Kidney (tissue), 14 donors: Measurements from ENCODE around the gene IGFL3. TPM values are rescaled to one million over a fixed set of nuclear protein-coding genes. Genes with fewer than 3 reads are reported as not detected.
"Not testable (repeated sequence)": the region's sequence is repeated elsewhere in the genome, so short reads cannot be mapped to it uniquely, and the experiment has no call there.

ENCODE experiments used
- DNase-seq, 5 donors: peaks; one replicate each; pipeline ENCODE4 v3.0.0-alpha.2; 2013 to 2020
- FAIRE-seq: peaks from 2 replicates; lab custom pipeline; 2012; peaks lifted over from hg19 to GRCh38; lab: Jason Lieb, UNC
- H3K27ac ChIP-seq, 2 donors: one replicate each; pipeline ENCODE4 v1.7.0; 2013; ENCODE audit warnings: low read depth in 2 of 2, low read length in 2 of 2, inconsistent platforms in 1 of 2
- H3K27me3 ChIP-seq: one replicate; pipeline ENCODE4 v1.7.1; 2013; ENCODE audit warnings: low read length, inconsistent platforms; ENCODE audit not compliant: control insufficient read depth, insufficient read depth
- H3K36me3 ChIP-seq, 3 donors: one replicate each; pipeline versions ENCODE4 v1.7.0 to v1.7.1; 2013; ENCODE audit warnings: low read length in 3 of 3, control low read depth in 1 of 3, inconsistent platforms in 1 of 3; ENCODE audit not compliant: insufficient read depth in 3 of 3, control insufficient read depth in 2 of 3
- H3K4me1 ChIP-seq, 3 donors: one replicate each; pipeline versions ENCODE4 v1.7.0 to v1.7.1; 2013; ENCODE audit warnings: low read length in 3 of 3, inconsistent platforms in 1 of 3, low read depth in 1 of 3; ENCODE audit not compliant: control insufficient read depth in 2 of 3, insufficient read depth in 2 of 3
- H3K4me3 ChIP-seq, 3 donors: one replicate each; pipeline versions ENCODE4 v1.7.0 to v1.8.1; 2013; ENCODE audit warnings: low read length in 3 of 3, control low read depth in 1 of 3, inconsistent platforms in 1 of 3
- H3K9ac ChIP-seq, 3 donors: one replicate each; pipeline versions ENCODE4 v1.7.0 to v1.7.1; 2013; ENCODE audit warnings: low read length in 3 of 3, control low read depth in 1 of 3, inconsistent platforms in 1 of 3
- H3K9me3 ChIP-seq, 3 donors: one replicate each; pipeline versions ENCODE4 v1.7.0 to v1.7.1; 2013; ENCODE audit warnings: low read length in 3 of 3, control low read depth in 1 of 3, inconsistent platforms in 1 of 3; ENCODE audit not compliant: control insufficient read depth in 2 of 3, insufficient read depth in 1 of 3
- intact Hi-C: fragments of 100-400 bp; cut with DNase I; formaldehyde crosslinking; loops from one replicate; pipeline ENCODE4 v1.11.1; 2022
- polyA plus RNA-seq: library from polyadenylated mRNA; stranded (reverse); fragments of 350-450 nt; fragmentation: Illumina TruSeq; extraction: RNeasy Lipid Tissue Mini Kit (QIAGEN cat#74804); gene quantifications from one replicate; pipeline ENCODE4 v1.2.3, GENCODE V29; 2014; ENCODE audit warnings: low read depth, low replicate concordance; ENCODE audit not compliant: insufficient read depth
- total RNA-seq: library from RNA; stranded (reverse); fragmentation: NEBNext Ultra II Directional; extraction: Animal tissue kit (Norgen Biotek cat#: 25700); gene quantifications from one replicate; pipeline ENCODE4 v1.2.1, GENCODE V29; 2021
- TF ChIP-seq, protein P1 (sequence below): IDR thresholded peaks from 3 replicates; pipeline ENCODE4 v1.5.1; 2012; ENCODE audit warnings: mild to moderate bottlenecking, moderate library complexity, borderline replicate concordance; ENCODE audit not compliant: insufficient read depth; ENCODE audit errors: extremely low read depth
- donor health status: control.
- donor health status: control.
- donor health status: control.
- donor health status: control.
- donor health status: control.
- donor health status: DM: yes; HTN: yes; CAD: no.
- donor health status: Normal renal cell carcinoma (clear cell type).

IGFL3 gene
- total and polyA plus RNA-seq, 2 donors from 2014 or later, result not detected

DNA sequence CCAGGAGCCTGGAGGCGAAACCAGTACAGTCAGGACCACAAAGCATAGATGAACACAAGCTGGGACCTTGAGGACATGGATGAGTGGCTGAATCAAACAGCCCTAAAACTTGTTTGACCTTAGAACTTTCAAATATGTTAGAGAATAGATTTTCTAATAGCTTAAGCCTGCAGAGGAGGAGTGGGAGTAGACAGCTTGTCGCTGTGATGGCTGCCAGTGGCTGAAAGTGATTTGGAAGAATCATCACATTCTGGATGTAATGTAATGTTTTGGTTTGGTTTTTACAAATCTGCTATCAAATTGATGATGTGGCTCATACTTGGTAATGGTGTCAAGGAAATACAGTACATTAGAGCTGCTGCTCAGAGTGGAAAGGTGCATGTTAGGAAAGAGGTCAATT is 12.0 kb downstream of the IGFL3 start:
- H3K9me3 ChIP-seq, result no peaks in the 10 kb centered on the region
- no peaks in the 10 kb centered on the region for H3K36me3 ChIP-seq
- H3K4me3 ChIP-seq, result no peak overlapping the region
- no peaks in the 10 kb centered on the region for H3K4me1 ChIP-seq
- H3K27me3 ChIP-seq, result no peaks in the 10 kb centered on the region
- TF ChIP-seq, protein P1, sequence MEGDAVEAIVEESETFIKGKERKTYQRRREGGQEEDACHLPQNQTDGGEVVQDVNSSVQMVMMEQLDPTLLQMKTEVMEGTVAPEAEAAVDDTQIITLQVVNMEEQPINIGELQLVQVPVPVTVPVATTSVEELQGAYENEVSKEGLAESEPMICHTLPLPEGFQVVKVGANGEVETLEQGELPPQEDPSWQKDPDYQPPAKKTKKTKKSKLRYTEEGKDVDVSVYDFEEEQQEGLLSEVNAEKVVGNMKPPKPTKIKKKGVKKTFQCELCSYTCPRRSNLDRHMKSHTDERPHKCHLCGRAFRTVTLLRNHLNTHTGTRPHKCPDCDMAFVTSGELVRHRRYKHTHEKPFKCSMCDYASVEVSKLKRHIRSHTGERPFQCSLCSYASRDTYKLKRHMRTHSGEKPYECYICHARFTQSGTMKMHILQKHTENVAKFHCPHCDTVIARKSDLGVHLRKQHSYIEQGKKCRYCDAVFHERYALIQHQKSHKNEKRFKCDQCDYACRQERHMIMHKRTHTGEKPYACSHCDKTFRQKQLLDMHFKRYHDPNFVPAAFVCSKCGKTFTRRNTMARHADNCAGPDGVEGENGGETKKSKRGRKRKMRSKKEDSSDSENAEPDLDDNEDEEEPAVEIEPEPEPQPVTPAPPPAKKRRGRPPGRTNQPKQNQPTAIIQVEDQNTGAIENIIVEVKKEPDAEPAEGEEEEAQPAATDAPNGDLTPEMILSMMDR, result no peak
- intact Hi-C loops, result no loop called here
- no peak overlapping the region for H3K9ac ChIP-seq
- FAIRE-seq, result no peak
- no peak overlapping the region for H3K27ac ChIP-seq
- DNase-seq, result no peak

DNA sequence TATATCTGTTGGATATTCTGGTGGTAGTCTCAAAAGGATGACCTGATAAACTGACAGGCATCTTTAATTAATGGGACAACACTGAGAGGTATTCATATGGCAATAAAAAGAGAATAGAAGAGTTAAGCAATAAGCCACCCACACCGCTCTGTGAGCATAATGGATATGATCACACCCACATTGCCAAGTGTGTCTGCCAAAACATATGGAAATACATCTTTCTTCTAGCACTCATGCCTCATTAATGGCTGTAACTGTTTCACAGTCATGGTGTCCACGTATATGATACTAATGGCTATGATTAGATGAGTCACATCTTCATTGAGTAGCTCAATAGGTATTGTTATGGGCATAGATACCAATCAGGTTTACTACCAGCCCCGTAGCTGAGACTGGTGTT is 13.1 kb downstream of the IGFL3 start:
- H3K36me3 ChIP-seq, result no peaks in the 10 kb centered on the region
- intact Hi-C loops, result no loop called here
- DNase-seq, result no peak
- H3K4me1 ChIP-seq, result no peaks in the 10 kb centered on the region
- no peak overlapping the region for H3K9ac ChIP-seq
- H3K9me3 ChIP-seq, result no peaks in the 10 kb centered on the region
- no peak for FAIRE-seq
- H3K27ac ChIP-seq, result no peak overlapping the region
- no peak overlapping the region for H3K4me3 ChIP-seq
- H3K27me3 ChIP-seq, result no peaks in the 10 kb centered on the region
- TF ChIP-seq, protein P1, result no peak

DNA sequence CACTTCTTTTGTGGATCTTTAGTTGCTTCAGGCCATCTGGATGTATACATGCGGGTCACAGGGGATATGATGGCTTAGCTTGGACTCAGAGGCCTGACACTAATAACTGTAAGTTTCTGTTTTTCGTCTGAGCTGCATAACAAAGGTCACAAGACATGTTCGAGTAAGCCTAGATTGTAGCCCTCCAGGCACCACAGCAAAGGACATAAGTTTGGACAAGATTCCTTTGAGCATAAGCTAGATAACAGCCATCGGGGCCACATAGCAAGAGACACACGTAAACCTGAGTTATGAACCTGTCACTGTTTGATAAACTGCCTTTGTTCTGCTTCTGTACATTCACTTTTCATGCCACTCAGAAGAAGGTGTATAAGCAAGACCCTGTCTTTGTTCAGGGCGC is 14.6 kb downstream of the IGFL3 start:
- H3K4me1 ChIP-seq, result no peaks in the 10 kb centered on the region
- TF ChIP-seq, protein P1, result no peak
- no peak overlapping the region for H3K27ac ChIP-seq
- H3K9me3 ChIP-seq, result peaks cover 0 to 4% (median 0%) of the 10 kb centered on the region in 3 donors
- H3K4me3 ChIP-seq, result no peak overlapping the region
- no peaks in the 10 kb centered on the region for H3K27me3 ChIP-seq
- H3K36me3 ChIP-seq, result no peaks in the 10 kb centered on the region
- DNase-seq, result no peak
- intact Hi-C loops, result no loop called here
- no peak for FAIRE-seq
- H3K9ac ChIP-seq, result no peak overlapping the region

DNA sequence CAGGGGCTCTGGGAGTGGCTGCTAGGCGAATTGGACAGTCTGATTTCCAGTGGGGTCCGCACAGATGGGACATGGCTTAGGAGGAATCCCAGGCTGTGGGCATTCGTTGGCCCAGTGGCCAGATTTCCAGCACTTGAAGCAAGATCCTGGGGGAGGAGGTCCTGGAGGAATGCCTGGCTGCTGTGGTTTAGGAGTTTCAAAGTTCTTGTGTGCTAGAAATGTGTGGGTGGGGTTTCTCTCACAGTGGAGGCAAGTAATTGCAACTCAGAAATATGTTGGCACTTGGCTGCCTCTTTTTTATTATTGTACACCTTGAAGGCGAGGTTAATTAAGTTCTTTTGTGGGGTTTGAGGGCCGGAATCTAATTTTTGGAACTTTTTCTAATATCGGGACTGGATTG is 17.1 kb downstream of the IGFL3 start:
- Histone ChIP-seq H3K36me3 (no peaks in the 10 kb centered on the region), H3K27me3 (no peaks in the 10 kb centered on the region), H3K4me3 (no peak overlapping the region), H3K27ac (no peak overlapping the region), H3K9me3 (peaks cover 0 to 4% (median 0%) of the 10 kb centered on the region in 3 donors), H3K9ac (no peak overlapping the region), H3K4me1 (no peaks in the 10 kb centered on the region)
- DNase-seq, result no peak
- intact Hi-C loops, result no loop called here
- TF ChIP-seq, protein P1, result no peak
- no peak for FAIRE-seq

DNA sequence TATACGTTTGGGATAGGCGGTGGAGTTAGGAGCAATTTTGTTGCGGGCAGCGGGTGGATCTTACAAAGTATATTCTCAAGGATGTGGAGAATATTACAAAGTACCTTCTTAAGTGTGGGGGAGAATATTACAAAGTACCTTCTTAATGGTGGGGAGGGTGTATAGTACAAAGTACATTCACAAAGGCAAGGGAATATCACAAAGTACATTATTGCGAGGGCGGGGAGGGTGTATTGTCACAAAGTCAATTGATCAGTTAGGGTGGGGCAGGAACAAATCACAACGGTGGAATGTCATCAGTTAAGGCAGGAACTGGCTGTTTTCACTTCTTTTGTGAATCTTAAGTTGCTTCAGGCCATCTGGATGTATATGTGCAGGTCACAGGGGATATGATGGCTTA is 22.2 kb downstream of the IGFL3 start:
- DNase-seq, FAIRE-seq, H3K27me3 ChIP-seq, H3K9ac ChIP-seq, H3K4me1 ChIP-seq, H3K4me3 ChIP-seq, H3K36me3 ChIP-seq, H3K9me3 ChIP-seq, intact Hi-C loops, H3K27ac ChIP-seq: not testable (repeated sequence)
